ENCODE data around the gene DIAPH3.

Gene DIAPH3

DNA sequence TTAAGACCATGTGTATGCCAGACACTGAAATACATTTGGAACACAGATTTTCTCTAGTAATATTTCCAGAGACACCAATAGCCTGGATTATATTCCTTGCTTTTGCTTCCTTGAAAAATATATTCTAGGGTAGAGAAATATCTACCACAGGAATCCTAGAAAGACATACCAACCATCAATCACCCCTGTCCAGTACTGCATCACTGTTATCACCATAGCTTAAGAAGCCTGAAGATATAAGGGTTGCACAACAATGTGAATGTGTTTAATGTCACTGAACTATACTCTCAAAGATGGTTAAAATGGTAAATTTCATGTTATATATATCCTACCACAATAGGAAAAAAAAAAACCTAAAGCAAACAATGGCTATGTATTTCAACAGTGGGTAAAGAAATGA is 163.6 kb downstream of the DIAPH3 start:
- Histone ChIP-seq H3K27me3 (ENCODE audit: control insufficient read depth, low read length) (no peaks in the 10 kb centered on the region), H3K36me3 (ENCODE audit: control insufficient read depth, low read length) (peaks cover 7% of the 10 kb centered on the region), H3K4me2 (ENCODE audit: low read length) (no peak overlapping the region), H3K9me3 (ENCODE audit: control insufficient read depth, insufficient read depth, low read length) (no peaks in the 10 kb centered on the region), H3F3A (ENCODE audit: control insufficient read depth, insufficient read depth) (no peaks in the 10 kb centered on the region), H3K4me3 (ENCODE audit: low read length) (no peak overlapping the region), H4K20me1 (ENCODE audit: control insufficient read depth, insufficient read depth, low read depth, low read length) (no peaks in the 10 kb centered on the region), H3K79me2 (ENCODE audit: control insufficient read depth, low read length) (no peaks in the 10 kb centered on the region), H3K27ac (ENCODE audit: low read depth, low read length) (no peak overlapping the region), H3K4me1 (ENCODE audit: control insufficient read depth, low read length) (peaks cover 5% of the 10 kb centered on the region), H3K9me2 (replicated peaks; ENCODE audit: control insufficient read depth, low read length) (no peaks in the 10 kb centered on the region)
- TF ChIP-seq EZH2phosphoT487 (IDR thresholded peaks at IDR 0.05; ENCODE audit: borderline replicate concordance, low read length): no peak
- TF ChIP-seq, protein P1, sequence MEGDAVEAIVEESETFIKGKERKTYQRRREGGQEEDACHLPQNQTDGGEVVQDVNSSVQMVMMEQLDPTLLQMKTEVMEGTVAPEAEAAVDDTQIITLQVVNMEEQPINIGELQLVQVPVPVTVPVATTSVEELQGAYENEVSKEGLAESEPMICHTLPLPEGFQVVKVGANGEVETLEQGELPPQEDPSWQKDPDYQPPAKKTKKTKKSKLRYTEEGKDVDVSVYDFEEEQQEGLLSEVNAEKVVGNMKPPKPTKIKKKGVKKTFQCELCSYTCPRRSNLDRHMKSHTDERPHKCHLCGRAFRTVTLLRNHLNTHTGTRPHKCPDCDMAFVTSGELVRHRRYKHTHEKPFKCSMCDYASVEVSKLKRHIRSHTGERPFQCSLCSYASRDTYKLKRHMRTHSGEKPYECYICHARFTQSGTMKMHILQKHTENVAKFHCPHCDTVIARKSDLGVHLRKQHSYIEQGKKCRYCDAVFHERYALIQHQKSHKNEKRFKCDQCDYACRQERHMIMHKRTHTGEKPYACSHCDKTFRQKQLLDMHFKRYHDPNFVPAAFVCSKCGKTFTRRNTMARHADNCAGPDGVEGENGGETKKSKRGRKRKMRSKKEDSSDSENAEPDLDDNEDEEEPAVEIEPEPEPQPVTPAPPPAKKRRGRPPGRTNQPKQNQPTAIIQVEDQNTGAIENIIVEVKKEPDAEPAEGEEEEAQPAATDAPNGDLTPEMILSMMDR (IDR thresholded peaks at IDR 0.05; ENCODE audit: low read depth, low read length, poor library complexity, severe bottlenecking): no peak

DNA sequence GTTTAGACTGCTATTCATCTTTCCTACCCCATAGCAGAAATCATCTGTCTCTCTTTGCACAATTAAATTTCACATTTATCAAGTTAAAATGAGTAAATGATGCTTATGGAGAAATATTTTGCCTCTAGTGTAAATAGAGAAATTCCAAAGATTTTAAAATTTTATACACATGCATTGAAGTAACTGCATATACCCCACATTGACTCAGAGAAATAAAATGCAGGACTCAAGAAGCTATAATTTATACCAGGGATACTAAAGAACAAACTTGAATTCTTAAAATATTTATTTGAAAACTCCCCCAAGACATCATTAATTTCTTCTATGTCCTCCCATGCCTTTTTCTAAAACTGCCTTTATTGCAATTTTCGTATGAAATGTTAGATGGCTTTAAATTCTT is 165.8 kb downstream of the DIAPH3 start:
- no peaks in the 10 kb centered on the region for H3K9me3 ChIP-seq (ENCODE audit: control insufficient read depth, insufficient read depth, low read length)
- peaks cover 7% of the 10 kb centered on the region for H3K4me1 ChIP-seq (ENCODE audit: control insufficient read depth, low read length)
- no peaks in the 10 kb centered on the region for H3K9me2 ChIP-seq (replicated peaks; ENCODE audit: control insufficient read depth, low read length)
- H3K36me3 ChIP-seq (ENCODE audit: control insufficient read depth, low read length): peaks cover 5% of the 10 kb centered on the region; the same call in 1 of the 2 replicates
- H4K20me1 ChIP-seq (ENCODE audit: control insufficient read depth, insufficient read depth, low read depth, low read length): no peaks in the 10 kb centered on the region
- H3K27ac ChIP-seq (ENCODE audit: low read depth, low read length): no peak overlapping the region
- TF ChIP-seq, protein P1 (IDR thresholded peaks at IDR 0.05; ENCODE audit: low read depth, low read length, poor library complexity, severe bottlenecking): no peak
- TF ChIP-seq EZH2phosphoT487 (IDR thresholded peaks at IDR 0.05; ENCODE audit: borderline replicate concordance, low read length): no peak
- no peaks in the 10 kb centered on the region for H3K27me3 ChIP-seq (ENCODE audit: control insufficient read depth, low read length)
- H3F3A ChIP-seq (ENCODE audit: control insufficient read depth, insufficient read depth): no peaks in the 10 kb centered on the region
- H3K4me2 ChIP-seq (ENCODE audit: low read length): no peak overlapping the region
- H3K4me3 ChIP-seq (ENCODE audit: low read length): no peak overlapping the region
- H3K79me2 ChIP-seq (ENCODE audit: control insufficient read depth, low read length): no peaks in the 10 kb centered on the region

DNA sequence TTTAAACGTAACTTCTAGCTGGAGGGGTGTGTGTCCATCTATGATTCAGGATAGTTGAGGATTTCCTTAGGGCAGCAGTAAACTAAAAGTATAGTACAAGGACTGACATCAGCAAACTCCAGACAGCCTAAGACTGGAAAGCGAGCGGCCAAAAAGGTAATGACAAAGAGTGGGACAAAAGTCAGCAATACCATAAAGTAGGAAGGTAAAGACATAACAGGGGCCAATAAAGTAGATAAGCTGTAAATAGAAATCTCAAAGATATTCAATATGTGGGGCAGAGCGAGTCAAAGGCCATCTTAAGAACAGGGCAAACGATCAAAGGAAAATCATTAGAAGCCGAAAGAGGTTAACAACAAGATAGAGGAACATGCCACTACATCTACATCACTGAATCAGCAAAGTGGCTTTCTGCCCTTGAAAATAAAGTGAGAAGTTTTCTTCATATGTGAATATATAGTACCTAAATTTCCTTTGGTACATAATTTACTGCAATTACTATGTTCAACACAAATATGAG is 167.2 kb downstream of the DIAPH3 start:
- TF ChIP-seq EZH2phosphoT487 (IDR thresholded peaks at IDR 0.05; ENCODE audit: borderline replicate concordance, low read length): no peak
- TF ChIP-seq, protein P1 (IDR thresholded peaks at IDR 0.05; ENCODE audit: low read depth, low read length, poor library complexity, severe bottlenecking): no peak
- H3K27me3 ChIP-seq (ENCODE audit: control insufficient read depth, low read length): no peaks in the 10 kb centered on the region
- H3K9me3 ChIP-seq (ENCODE audit: control insufficient read depth, insufficient read depth, low read length): no peaks in the 10 kb centered on the region
- no peaks in the 10 kb centered on the region for H4K20me1 ChIP-seq (ENCODE audit: control insufficient read depth, insufficient read depth, low read depth, low read length)
- H3K27ac ChIP-seq (ENCODE audit: low read depth, low read length): no peak overlapping the region
- H3K4me2 ChIP-seq (ENCODE audit: low read length): no peak overlapping the region
- no peak overlapping the region for H3K4me3 ChIP-seq (ENCODE audit: low read length)
- no peaks in the 10 kb centered on the region for H3K79me2 ChIP-seq (ENCODE audit: control insufficient read depth, low read length)
- H3K36me3 ChIP-seq (ENCODE audit: control insufficient read depth, low read length): peaks cover 7% of the 10 kb centered on the region
- no peaks in the 10 kb centered on the region for H3F3A ChIP-seq (ENCODE audit: control insufficient read depth, insufficient read depth)
- peaks cover 7% of the 10 kb centered on the region for H3K4me1 ChIP-seq (ENCODE audit: control insufficient read depth, low read length)
- no peaks in the 10 kb centered on the region for H3K9me2 ChIP-seq (replicated peaks; ENCODE audit: control insufficient read depth, low read length)

All from DOHH2 (cell line).